NCI-H2081 treated with DMSO at 0.1 percent for 48 hours (cell line): ENCODE data around the gene AMY1A.
"Not testable (repeated sequence)": the region's sequence is repeated elsewhere in the genome, so short reads cannot be mapped to it uniquely, and the experiment has no call there.

ENCODE experiments used
- DNase-seq: peaks from one replicate; lab custom pipeline; 2025; lab: John Stamatoyannopoulos, UW

Gene AMY1A

DNA sequence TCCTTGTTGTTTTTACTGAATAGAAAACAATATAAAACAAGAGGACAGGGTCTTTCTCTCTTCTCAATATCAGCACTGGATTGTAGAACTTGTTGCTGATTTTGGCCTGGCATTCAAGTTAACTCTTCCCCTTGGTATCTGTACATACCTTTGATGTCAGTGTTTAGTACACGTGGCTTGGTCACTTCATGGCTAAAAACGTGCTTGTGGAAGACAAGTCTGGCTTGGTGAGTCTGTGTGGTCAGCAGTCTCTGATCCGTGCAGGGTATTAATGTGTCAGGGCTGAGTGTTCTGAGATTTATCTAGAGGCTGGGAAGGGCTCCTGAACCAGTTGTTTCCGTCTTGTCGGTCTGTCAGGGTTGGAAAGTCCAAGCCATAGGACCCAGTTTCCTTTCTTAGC is at the start of gene AMY1A:
AMY1A (plus strand) TSS at position 301 of the 400 bp plus-strand sequence. CDS start 571 bp downstream, outside the sequence.
- DNase-seq, result not testable (repeated sequence)

DNA sequence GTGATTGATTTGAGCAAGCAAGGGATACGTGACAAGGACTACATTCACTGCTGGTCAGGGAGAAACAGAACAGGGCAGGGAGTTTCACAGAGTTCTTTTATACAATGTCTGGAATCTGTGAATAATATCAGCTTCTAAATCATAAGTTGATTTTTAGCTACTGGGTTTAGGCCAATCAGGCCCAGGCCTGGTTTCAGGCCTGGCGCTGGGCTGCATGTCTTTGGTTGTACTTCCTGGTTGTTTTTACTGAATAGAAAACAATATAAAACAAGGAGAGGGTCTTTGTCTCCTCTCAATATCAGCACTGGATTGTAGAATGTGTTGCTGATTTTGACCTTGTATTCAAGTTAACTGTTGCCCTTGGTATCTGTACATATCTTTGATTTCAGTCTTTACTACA is 39.2 kb upstream of the AMY1A start:
- no peak for DNase-seq

DNA sequence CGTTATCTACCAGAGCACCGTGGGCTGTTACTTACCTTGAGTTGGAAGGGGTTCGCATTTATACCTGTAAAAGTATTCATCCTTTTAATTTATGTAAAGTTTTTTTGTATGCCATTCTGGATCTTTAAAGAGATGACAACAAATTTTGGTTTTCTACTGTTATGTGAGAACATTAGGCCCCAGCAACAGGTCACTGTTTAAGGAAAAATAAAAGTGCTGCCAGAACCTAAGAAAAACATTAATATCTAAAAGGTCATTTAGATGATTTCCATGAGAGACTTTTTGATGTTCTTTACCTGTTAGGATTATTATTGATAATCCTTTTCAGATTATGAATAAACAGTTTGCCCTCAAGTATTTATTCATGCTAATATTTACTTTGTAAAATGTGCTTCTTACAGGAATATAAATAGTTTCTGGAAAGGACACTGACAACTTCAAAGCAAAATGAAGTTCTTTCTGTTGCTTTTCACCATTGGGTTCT is 38.5 kb upstream of the AMY1A start, which contains the start of gene AMY2A:
AMY2A (plus strand) TSS at position 434 of the 484 bp plus-strand sequence; CDS start at position 448, 14 bp downstream.
- not testable (repeated sequence) for DNase-seq

DNA sequence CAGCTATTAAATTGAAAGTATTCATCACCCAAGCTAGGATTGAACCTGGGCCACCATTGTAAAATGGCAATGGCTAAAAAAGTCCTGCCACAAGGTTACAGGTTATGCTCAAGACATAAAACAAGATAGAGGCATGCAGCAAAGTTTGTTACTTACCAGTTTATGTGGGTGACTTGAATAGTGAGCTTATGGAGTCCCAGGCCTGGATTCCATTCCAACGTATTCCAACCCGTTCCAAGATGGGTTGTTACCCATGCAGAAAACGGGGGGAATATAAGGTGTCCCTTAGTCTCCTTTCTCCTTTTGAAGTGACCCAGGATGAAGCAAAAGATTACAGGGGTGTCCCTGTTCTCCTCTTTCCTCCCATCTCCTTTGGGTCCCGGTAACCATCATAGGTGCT is 28.1 kb upstream of the AMY1A start:
- not testable (repeated sequence) for DNase-seq

DNA sequence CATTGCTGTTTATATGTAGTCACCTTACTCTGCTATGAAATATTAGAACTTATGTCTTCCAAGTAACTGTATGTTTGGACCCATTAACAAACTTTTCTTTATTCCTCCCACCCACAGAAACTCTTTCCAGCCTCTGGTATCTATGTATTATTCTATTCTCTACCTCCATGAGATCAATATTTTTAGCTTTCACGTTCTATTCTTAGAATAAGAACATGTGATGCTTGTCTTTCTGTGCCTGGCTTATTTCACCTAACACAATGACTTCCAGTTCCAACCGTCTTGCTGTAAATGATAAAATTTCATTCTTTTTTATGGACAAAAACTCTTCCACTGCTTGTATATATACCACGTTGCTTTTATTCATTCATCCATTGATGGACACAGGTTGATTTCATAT is 14.4 kb upstream of the AMY1A start:
- not testable (repeated sequence) for DNase-seq

DNA sequence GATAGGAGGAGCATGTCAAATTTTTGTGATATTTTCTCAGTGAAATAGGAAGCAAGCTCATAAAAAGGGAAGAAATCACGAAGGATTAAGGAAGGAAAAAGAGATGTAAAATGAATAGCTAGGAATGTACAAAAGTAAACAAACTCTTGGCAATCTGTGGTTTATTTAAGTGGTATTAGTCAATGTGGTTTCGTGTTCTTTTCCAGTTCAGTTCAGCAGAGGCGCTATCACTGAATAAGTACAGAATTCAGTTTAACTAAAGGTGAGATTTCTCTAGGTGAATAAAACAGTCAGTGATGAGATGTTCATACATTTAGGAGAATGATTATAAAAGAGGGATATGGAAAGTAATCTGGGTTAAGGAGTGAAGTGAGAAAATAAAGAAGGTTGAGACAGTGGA is 11.7 kb upstream of the AMY1A start:
- DNase-seq, result not testable (repeated sequence)

DNA sequence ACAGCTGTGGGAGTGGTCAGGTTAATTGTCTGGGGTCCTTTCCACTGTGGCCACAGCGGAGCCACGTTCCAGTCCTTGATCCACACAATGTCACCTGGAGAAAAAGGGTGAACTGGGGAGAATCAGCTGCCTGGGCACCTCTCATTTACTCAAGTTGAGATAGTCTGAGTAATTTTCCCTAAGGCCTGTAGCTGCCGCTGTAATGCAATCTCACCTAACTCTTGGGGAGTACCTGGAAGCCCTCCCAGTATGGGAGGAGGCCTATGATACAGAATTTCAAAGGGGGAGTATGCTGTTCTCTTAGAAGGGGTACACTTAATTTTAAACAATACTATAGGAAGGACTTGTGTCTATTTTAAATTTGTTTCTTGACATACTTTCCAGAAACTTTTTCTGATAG is 5.3 kb upstream of the AMY1A start:
- not testable (repeated sequence) for DNase-seq

DNA sequence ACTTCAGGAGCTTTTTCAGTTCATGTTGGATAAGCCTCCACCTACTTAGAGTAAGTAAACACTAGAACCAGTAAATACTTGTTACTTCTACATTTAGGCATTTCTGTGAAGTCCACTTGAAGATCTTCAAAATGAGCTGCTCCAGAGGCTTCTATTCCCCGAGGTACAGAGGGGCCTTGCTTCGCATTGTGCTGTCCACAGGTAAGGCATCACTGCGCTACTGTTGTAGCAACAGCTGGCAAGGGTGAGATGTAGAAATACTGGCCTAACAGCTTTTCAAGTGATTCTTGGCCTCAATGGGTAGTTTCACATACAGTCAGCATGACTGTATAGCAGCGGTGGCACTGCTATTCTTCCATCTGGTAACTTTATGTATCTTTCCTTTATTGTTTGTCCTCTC is 4.7 kb upstream of the AMY1A start:
- DNase-seq, result not testable (repeated sequence)

DNA sequence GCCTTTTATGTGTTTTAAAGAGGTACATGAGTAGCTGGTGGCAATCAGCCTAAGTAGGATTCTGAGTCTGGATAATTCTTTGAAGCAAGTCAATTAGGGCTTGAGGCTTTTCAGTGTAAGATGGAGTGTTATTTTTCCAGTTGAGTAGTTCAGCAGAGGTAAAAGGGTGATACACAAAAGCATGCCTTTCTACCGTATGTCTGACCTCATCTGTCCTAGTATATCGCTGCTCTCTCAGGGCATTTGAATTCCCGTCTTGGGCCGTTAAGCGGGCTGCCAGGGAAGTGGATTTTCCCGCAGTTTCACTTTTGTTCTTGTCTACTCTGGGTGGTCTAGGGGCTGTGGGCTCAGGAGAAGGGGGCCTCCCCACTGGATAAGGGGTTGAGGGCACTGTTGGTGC is 1.4 kb upstream of the AMY1A start:
- DNase-seq, result not testable (repeated sequence)

DNA sequence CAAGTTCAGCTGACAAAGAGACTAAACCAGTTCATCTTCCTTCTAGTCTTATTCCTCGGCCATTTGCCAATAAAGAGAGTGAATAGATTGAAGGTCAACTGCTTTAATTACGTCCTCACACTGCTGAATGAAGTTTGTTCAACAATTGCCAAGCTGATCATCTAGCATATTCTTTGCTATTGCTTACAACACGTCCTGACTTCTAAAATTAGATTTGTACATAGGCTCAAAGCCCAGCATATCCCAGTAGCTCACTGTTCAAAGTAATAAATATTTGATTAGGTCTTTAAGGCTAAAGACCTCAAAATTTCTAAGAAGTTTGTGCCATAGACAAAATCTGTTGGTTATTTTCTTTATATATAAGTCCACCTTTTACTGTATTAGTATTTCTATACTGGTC is 20.8 kb downstream of the AMY1A start:
- DNase-seq, result not testable (repeated sequence)

DNA sequence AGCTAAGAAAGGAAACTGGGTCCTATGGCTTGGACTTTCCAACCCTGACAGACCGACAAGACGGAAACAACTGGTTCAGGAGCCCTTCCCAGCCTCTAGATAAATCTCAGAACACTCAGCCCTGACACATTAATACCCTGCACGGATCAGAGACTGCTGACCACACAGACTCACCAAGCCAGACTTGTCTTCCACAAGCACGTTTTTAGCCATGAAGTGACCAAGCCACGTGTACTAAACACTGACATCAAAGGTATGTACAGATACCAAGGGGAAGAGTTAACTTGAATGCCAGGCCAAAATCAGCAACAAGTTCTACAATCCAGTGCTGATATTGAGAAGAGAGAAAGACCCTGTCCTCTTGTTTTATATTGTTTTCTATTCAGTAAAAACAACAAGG is 40.5 kb downstream of the AMY1A start, which contains the start of gene AMY1B:
AMY1B (minus strand) TSS at position 101 of the 400 bp plus-strand sequence. CDS start 571 bp downstream, outside the sequence.
- not testable (repeated sequence) for DNase-seq

DNA sequence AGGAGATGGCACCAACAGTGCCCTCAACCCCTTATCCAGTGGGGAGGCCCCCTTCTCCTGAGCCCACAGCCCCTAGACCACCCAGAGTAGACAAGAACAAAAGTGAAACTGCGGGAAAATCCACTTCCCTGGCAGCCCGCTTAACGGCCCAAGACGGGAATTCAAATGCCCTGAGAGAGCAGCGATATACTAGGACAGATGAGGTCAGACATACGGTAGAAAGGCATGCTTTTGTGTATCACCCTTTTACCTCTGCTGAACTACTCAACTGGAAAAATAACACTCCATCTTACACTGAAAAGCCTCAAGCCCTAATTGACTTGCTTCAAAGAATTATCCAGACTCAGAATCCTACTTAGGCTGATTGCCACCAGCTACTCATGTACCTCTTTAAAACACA is 41.9 kb downstream of the AMY1A start:
- DNase-seq, result not testable (repeated sequence)

DNA sequence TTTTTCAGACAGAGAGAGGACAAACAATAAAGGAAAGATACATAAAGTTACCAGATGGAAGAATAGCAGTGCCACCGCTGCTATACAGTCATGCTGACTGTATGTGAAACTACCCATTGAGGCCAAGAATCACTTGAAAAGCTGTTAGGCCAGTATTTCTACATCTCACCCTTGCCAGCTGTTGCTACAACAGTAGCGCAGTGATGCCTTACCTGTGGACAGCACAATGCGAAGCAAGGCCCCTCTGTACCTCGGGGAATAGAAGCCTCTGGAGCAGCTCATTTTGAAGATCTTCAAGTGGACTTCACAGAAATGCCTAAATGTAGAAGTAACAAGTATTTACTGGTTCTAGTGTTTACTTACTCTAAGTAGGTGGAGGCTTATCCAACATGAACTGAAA is 45.1 kb downstream of the AMY1A start:
- not testable (repeated sequence) for DNase-seq

DNA sequence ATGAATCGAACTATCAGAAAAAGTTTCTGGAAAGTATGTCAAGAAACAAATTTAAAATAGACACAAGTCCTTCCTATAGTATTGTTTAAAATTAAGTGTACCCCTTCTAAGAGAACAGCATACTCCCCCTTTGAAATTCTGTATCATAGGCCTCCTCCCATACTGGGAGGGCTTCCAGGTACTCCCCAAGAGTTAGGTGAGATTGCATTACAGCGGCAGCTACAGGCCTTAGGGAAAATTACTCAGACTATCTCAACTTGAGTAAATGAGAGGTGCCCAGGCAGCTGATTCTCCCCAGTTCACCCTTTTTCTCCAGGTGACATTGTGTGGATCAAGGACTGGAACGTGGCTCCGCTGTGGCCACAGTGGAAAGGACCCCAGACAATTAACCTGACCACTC is 45.7 kb downstream of the AMY1A start:
- DNase-seq, result not testable (repeated sequence)

DNA sequence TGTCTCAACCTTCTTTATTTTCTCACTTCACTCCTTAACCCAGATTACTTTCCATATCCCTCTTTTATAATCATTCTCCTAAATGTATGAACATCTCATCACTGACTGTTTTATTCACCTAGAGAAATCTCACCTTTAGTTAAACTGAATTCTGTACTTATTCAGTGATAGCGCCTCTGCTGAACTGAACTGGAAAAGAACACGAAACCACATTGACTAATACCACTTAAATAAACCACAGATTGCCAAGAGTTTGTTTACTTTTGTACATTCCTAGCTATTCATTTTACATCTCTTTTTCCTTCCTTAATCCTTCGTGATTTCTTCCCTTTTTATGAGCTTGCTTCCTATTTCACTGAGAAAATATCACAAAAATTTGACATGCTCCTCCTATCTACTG is 52.1 kb downstream of the AMY1A start:
- DNase-seq, result not testable (repeated sequence)

DNA sequence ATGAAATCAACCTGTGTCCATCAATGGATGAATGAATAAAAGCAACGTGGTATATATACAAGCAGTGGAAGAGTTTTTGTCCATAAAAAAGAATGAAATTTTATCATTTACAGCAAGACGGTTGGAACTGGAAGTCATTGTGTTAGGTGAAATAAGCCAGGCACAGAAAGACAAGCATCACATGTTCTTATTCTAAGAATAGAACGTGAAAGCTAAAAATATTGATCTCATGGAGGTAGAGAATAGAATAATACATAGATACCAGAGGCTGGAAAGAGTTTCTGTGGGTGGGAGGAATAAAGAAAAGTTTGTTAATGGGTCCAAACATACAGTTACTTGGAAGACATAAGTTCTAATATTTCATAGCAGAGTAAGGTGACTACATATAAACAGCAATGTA is 54.8 kb downstream of the AMY1A start:
- DNase-seq, result not testable (repeated sequence)
